ENCODE measurements around the gene FBXO15.

Gene FBXO15

DNA sequence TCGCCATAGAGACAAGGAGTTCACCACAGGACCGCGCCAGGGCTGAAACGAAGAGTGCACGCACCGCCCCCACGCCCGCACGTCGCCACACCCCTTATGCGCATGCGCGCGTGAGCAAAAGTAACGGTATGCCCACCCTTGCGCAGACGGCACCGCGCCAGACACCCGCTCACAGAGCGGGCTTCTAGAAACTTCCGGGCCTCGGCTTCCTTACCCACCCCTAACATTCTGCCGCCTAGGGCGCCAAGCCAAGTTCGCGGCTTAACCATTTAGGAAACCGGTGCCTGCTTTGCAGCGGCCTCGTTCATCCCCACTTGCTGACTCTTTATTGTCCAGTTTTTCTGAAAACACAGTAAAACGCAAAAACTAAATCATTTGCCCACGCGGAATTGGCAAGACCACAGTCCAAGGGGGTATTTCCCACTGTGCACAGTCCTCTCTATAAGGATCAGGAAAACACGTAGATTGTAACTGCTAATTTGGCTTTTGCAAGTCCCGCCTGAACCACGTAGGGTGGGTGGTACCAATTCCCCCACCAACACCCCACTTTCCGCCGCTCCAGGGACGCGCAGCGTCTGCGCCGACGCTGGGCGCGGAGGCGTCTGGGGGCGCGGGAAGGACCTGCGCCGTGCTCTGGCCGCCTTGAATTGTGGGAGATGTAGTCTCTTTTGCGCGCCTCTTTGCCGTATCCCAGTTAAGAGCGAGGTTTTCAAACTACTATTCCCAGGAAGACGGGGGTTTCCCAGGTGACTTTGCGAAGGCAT is at the start of gene FBXO15, which contains the start of gene TIMM21:
Gene FBXO15 (minus strand): TSS at position 56 of the 764 bp plus-strand sequence. CDS start 49 bp downstream, at position 7.
Gene TIMM21 (plus strand): TSS at position 745 of the 764 bp plus-strand sequence. CDS start 286 bp downstream, outside the sequence.
- DNase-seq (ENCODE audit: low read depth), result peak; percentile 94
- peak within 1 kb of the TSS; percentile 54 for H3K4me3 ChIP-seq (ENCODE audit: low read depth, low read length)
- in situ Hi-C loops (cut with HindIII; ENCODE audit: low sequenced_read_pairs), result no loop called here
- no peak for TF ChIP-seq CTCF (IDR thresholded peaks at IDR 0.05; ENCODE audit: low read depth, low read length, missing control alignments)

DNA sequence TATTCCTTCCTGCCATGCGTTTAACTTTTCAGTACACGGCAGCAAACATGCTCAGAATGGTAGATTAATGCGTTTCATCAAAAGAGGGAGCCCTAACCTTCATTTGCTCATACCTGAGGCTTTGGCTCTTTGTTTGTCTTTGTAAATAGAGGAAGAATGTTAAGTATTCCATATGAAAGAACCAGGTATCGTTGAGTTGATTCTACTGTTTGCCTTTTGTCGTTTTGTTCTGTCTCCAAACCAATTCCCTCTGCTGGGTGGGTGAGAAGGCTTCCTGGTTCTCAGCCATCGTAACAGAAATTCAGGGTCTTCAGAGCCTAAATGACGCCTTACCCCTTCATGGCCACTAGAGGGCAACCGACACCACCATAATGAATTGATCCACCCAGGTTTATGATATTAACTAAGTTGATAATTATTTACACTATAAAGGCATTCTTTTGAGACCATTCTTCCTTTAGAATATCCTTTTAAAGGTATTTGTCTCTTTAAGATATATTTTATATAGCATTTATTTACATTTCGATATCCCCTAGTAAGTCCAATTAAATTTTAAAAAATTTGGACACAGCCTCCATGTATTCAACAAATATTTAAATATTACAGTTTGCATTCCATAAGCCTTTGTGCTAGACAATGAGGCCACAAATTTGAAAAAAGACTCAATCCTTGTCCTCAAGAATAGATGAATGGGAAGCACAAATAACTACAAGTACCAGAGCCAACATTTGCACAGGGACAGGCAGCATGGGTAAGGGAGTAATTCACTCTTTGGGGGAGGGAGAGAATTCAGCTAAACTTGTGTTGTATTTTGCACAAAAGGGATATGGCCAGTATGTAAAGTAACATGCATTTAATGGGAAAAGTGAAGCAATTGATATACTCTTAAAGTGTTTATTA is 48.8 kb upstream of the FBXO15 start:
- TF ChIP-seq CTCF (IDR thresholded peaks at IDR 0.05; ENCODE audit: low read depth, low read length, missing control alignments), result peak; percentile 87
- in situ Hi-C loops (cut with HindIII; ENCODE audit: low sequenced_read_pairs), result loop anchor here (25.0 kb wide), 2 partner anchors 141 to 266 kb away; partner anchors contain the start of gene DIPK1C
- DNase-seq (ENCODE audit: low read depth), result peak; percentile 52
- H3K4me3 ChIP-seq (ENCODE audit: low read depth, low read length), result peak overlapping the region; percentile 20

DNA sequence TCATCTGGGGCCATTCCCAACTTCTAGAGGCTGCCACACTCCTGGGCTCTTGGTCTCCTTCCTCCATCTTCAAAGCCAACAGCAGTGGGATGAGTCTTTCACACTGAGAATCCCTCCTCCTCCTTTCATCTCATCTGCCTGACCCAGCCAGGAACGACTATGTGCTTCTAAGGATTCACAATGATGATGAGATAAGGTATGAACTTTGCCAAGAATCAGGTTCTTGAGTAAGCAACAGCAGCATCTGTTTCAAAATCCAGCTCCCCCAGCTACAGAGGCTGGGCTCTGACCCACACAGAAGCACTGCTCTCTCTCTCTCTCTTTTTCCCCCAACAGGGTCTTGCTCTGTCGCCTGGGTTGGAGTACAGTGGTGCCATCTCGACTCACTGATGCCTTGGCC is 47.1 kb upstream of the FBXO15 start:
- H3K4me3 ChIP-seq (ENCODE audit: low read depth, low read length), result no peak overlapping the region
- no peak for DNase-seq (ENCODE audit: low read depth)
- in situ Hi-C loops (cut with HindIII; ENCODE audit: low sequenced_read_pairs), result loop anchor here (25.0 kb wide), 2 partner anchors 143 to 268 kb away; partner anchors contain the start of gene DIPK1C
- no peak for TF ChIP-seq CTCF (IDR thresholded peaks at IDR 0.05; ENCODE audit: low read depth, low read length, missing control alignments)

DNA sequence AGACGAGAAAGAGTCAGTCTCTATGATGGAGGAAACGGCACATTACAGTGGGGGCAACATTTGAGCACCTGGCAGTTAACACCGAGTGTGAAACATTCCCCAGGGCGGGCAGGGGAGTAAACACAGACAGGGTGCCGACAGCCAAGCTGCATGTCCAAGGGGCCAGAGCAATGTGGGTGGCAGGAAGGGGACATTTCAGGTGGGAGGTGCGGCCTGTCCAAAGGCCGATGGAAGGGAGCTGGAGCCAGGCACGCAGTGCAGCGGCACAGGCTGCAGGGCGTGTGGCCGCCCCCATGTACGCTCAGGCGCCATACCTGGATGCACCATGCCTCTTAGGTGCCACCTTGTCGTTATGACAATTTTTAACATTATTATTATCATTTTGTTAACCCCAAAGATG is 43.9 kb upstream of the FBXO15 start:
- TF ChIP-seq CTCF (IDR thresholded peaks at IDR 0.05; ENCODE audit: low read depth, low read length, missing control alignments), result no peak
- in situ Hi-C loops (cut with HindIII; ENCODE audit: low sequenced_read_pairs), result loop anchor here (25.0 kb wide), 2 partner anchors 146 to 271 kb away; partner anchors contain the start of gene DIPK1C

DNA sequence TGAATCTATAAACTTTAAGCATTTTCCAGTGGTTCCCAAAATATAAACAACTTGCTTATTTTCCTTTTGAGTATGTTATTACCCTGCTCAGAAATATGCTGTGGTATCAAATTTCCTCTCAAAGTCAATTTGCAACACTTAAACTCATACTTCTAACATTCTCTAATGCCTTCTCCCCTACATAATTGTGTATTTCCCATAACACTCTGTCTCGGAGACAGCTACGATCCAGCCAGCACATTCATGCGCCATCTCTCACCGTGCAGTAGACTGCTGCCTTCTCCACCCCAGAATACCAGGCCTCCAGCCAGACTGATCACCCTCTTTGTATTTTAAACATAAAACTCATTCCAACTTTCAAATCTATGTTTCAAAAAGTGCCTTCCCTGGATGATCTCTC is 42.5 kb upstream of the FBXO15 start:
- DNase-seq (ENCODE audit: low read depth), result no peak
- TF ChIP-seq CTCF (IDR thresholded peaks at IDR 0.05; ENCODE audit: low read depth, low read length, missing control alignments), result no peak
- no peak overlapping the region for H3K4me3 ChIP-seq (ENCODE audit: low read depth, low read length)
- in situ Hi-C loops (cut with HindIII; ENCODE audit: low sequenced_read_pairs), result loop anchor here (25.0 kb wide), 2 partner anchors 147 to 272 kb away; partner anchors contain the start of gene DIPK1C

More for the DNA sequence above, 43.9 kb upstream of the FBXO15 start:
- H3K4me3 ChIP-seq (ENCODE audit: low read depth, low read length), result no peak overlapping the region
- no peak for DNase-seq (ENCODE audit: low read depth)

GRCh38 chr18:74186661-74187060 is 39.0 kb upstream of the FBXO15 start:
- no peak for TF ChIP-seq CTCF (IDR thresholded peaks at IDR 0.05; ENCODE audit: low read depth, low read length, missing control alignments)
- in situ Hi-C loops (cut with HindIII; ENCODE audit: low sequenced_read_pairs), result loop anchor here (25.0 kb wide), 2 partner anchors 151 to 276 kb away; partner anchors contain the start of gene DIPK1C
- no peak overlapping the region for H3K4me3 ChIP-seq (ENCODE audit: low read depth, low read length)
- no peak for DNase-seq (ENCODE audit: low read depth)
